ENCODE measurements around the gene TUFT1. TPM values are rescaled to one million over a fixed set of nuclear protein-coding genes. Genes with fewer than 3 reads are reported as not detected.

TUFT1 gene
- total RNA-seq, 2 experiments from 2014 or later, result 7.2 to 9.6 TPM

GRCh38 chr1:151502035-151502700 is 37.9 kb upstream of the TUFT1 start:
- H3K4me3 ChIP-seq (ENCODE audit: low read length), result no peak overlapping the region
- H3K27ac ChIP-seq (ENCODE audit: low read depth in 1 of 2, low read length in 2 of 2), result no peak overlapping the region
- H3K9me3 ChIP-seq (ENCODE audit: control insufficient read depth in 1 of 2, insufficient read depth in 1 of 2, low read length in 2 of 2), result no peaks in the 10 kb centered on the region
- Mint-ChIP-seq H3K27ac (no peak overlapping the region), H3K9me3 (no peaks in the 10 kb centered on the region), H3K36me3 (ENCODE audit: low read depth) (no peaks in the 10 kb centered on the region), H3K4me1 (ENCODE audit: low read depth) (no peaks in the 10 kb centered on the region), H3K27me3 (peaks cover 6% of the 10 kb centered on the region), H3K4me3 (no peak overlapping the region)
- CTCF ChIA-PET, result no interaction called here
- POLR2A ChIA-PET, result no interaction called here
- no peaks in the 10 kb centered on the region for H3K4me1 ChIP-seq (ENCODE audit: insufficient read depth, low read length)
- TF ChIP-seq, protein P1, sequence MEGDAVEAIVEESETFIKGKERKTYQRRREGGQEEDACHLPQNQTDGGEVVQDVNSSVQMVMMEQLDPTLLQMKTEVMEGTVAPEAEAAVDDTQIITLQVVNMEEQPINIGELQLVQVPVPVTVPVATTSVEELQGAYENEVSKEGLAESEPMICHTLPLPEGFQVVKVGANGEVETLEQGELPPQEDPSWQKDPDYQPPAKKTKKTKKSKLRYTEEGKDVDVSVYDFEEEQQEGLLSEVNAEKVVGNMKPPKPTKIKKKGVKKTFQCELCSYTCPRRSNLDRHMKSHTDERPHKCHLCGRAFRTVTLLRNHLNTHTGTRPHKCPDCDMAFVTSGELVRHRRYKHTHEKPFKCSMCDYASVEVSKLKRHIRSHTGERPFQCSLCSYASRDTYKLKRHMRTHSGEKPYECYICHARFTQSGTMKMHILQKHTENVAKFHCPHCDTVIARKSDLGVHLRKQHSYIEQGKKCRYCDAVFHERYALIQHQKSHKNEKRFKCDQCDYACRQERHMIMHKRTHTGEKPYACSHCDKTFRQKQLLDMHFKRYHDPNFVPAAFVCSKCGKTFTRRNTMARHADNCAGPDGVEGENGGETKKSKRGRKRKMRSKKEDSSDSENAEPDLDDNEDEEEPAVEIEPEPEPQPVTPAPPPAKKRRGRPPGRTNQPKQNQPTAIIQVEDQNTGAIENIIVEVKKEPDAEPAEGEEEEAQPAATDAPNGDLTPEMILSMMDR (IDR thresholded peaks at IDR 0.05), result no peak
- ATAC-seq (ENCODE audit: poor library complexity) (no peak), DNase-seq (no peak)
- H3K36me3 ChIP-seq (ENCODE audit: insufficient read depth, low read length), result no peaks in the 10 kb centered on the region
- H3K27me3 ChIP-seq (ENCODE audit: control insufficient read depth in 1 of 2, insufficient read depth in 2 of 2, low read length in 2 of 2), result no peaks in the 10 kb centered on the region
- intact Hi-C loops (cut with DNase I, micrococcal nuclease), result no loop called here

GRCh38 chr1:151502859-151503780 is 37.0 kb upstream of the TUFT1 start:
- TF ChIP-seq, protein P1 (IDR thresholded peaks at IDR 0.05), result no peak
- Histone ChIP-seq H3K27me3 (ENCODE audit: control insufficient read depth in 1 of 2, insufficient read depth in 2 of 2, low read length in 2 of 2) (no peaks in the 10 kb centered on the region), H3K4me1 (ENCODE audit: insufficient read depth, low read length) (no peaks in the 10 kb centered on the region), H3K4me3 (ENCODE audit: low read length) (no peak overlapping the region), H3K36me3 (ENCODE audit: insufficient read depth, low read length) (no peaks in the 10 kb centered on the region), H3K27ac (ENCODE audit: low read depth in 1 of 2, low read length in 2 of 2) (no peak overlapping the region), H3K9me3 (ENCODE audit: control insufficient read depth in 1 of 2, insufficient read depth in 1 of 2, low read length in 2 of 2) (no peaks in the 10 kb centered on the region)
- Mint-ChIP-seq H3K27ac (no peak overlapping the region), H3K4me1 (ENCODE audit: low read depth) (no peaks in the 10 kb centered on the region), H3K27me3 (peaks cover 6% of the 10 kb centered on the region), H3K4me3 (no peak overlapping the region), H3K36me3 (ENCODE audit: low read depth) (no peaks in the 10 kb centered on the region), H3K9me3 (no peaks in the 10 kb centered on the region)
- no peak for DNase-seq
- no peak for ATAC-seq (ENCODE audit: poor library complexity)
- ChIA-PET CTCF (interaction anchor here (0.5 kb wide), 1 partner anchor 291 kb away, joined by 4 read pairs; no protein-coding TSS in a partner anchor), POLR2A (interaction anchor here (1.0 kb wide), 1 partner anchor 8 kb away, joined by 3 read pairs; the partner anchor contains the start of gene CGN)
- intact Hi-C loops (cut with DNase I, micrococcal nuclease), result no loop called here

DNA sequence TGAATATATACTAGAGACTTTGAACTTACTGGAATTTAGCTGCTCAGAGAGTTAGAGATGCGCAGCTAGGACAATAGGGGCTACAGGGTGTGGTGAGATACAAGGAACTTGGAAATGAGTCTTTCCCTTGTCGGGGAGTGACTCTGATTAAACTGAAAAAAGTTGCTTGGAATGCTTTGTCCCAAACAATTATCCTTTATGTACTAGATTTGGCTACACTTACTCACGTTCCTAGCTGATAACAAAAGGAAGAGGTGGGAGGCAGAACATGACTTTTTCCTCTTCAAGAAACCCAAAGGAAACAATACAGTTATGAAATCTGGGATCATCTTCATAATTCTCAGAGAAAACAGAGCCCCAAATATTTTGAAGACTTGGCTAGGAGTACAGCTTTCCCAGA is 35.9 kb upstream of the TUFT1 start:
- no peaks in the 10 kb centered on the region for H3K27me3 ChIP-seq (ENCODE audit: control insufficient read depth in 1 of 2, insufficient read depth in 2 of 2, low read length in 2 of 2)
- intact Hi-C loops (cut with DNase I, micrococcal nuclease), result loop anchor here in 1 of 2 experiments (2.0 kb wide), 1 partner anchor 43 kb away; no protein-coding TSS in a partner anchor
- POLR2A ChIA-PET, result interaction anchor here (1.3 kb wide), 1 partner anchor 32 kb away, joined by 4 read pairs; no protein-coding TSS in a partner anchor

More for the DNA sequence above, 35.9 kb upstream of the TUFT1 start:
- Mint-ChIP-seq H3K36me3 (ENCODE audit: low read depth) (no peaks in the 10 kb centered on the region), H3K4me1 (ENCODE audit: low read depth) (no peaks in the 10 kb centered on the region), H3K27ac (no peak overlapping the region), H3K27me3 (peaks cover 6% of the 10 kb centered on the region), H3K9me3 (no peaks in the 10 kb centered on the region), H3K4me3 (no peak overlapping the region)
- H3K4me1 ChIP-seq (ENCODE audit: insufficient read depth, low read length), result no peaks in the 10 kb centered on the region
- no peaks in the 10 kb centered on the region for H3K9me3 ChIP-seq (ENCODE audit: control insufficient read depth in 1 of 2, insufficient read depth in 1 of 2, low read length in 2 of 2)
- H3K36me3 ChIP-seq (ENCODE audit: insufficient read depth, low read length), result no peaks in the 10 kb centered on the region
- no peak overlapping the region for H3K27ac ChIP-seq (ENCODE audit: low read depth in 1 of 2, low read length in 2 of 2)
- DNase-seq (no peak), ATAC-seq (ENCODE audit: poor library complexity) (no peak)
- H3K4me3 ChIP-seq (ENCODE audit: low read length), result no peak overlapping the region
- CTCF ChIA-PET, result interaction anchor here (0.6 kb wide), 1 partner anchor 416 kb away, joined by 3 read pairs; no protein-coding TSS in a partner anchor
- TF ChIP-seq, protein P1 (IDR thresholded peaks at IDR 0.05), result no peak
